ENCODE measurements around the gene ATP1B2.
A peak's percentile ranks its signal among the peaks of the same experiment; 100 is the strongest.

The ATP1B2 gene

DNA sequence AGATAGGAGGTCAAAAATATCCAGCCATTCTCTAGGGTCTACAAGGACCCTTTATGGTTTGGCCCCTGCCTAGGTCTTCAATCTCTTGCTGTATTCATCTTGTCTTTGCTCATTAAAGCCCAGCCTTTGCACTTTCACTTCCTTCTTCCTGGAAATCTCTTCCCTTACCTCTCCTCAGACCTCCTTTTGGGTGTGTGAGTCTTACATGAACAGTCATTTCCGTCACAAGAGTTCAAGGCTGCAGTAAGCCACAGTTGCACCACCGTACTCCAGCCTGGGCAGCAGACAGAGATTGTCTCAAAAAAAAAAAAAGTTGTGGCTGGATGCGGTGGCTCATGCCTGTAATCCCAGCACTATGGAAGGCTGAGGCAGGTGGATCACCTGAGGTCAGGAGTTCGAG is 6.0 kb upstream of the ATP1B2 start (continued):
- TF ChIP-seq BACH2 (CRISPR knock-in tag; IDR thresholded peaks at IDR 0.05; ENCODE audit: borderline replicate concordance) (no peak), ZNF70 (CRISPR knock-in tag; IDR thresholded peaks at IDR 0.05) (no peak), TCF4 (CRISPR knock-in tag; IDR thresholded peaks at IDR 0.05; ENCODE audit: borderline replicate concordance) (no peak)
- TF ChIP-seq, protein P1, sequence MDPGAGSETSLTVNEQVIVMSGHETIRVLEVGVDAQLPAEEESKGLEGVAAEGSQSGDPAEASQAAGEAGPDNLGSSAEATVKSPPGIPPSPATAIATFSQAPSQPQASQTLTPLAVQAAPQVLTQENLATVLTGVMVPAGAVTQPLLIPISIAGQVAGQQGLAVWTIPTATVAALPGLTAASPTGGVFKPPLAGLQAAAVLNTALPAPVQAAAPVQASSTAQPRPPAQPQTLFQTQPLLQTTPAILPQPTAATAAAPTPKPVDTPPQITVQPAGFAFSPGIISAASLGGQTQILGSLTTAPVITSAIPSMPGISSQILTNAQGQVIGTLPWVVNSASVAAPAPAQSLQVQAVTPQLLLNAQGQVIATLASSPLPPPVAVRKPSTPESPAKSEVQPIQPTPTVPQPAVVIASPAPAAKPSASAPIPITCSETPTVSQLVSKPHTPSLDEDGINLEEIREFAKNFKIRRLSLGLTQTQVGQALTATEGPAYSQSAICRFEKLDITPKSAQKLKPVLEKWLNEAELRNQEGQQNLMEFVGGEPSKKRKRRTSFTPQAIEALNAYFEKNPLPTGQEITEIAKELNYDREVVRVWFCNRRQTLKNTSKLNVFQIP (CRISPR knock-in tag; IDR thresholded peaks at IDR 0.05; ENCODE audit: borderline replicate concordance, low read depth): no peak

- ATAC-seq: no peak
- TF ChIP-seq ZNF8 (CRISPR knock-in tag; IDR thresholded peaks at IDR 0.05) (no peak), BACH2 (CRISPR knock-in tag; IDR thresholded peaks at IDR 0.05; ENCODE audit: borderline replicate concordance) (no peak)
Observed at GRCh38 chr17:7646457-7646856, 4.3 kb upstream of the ATP1B2 start.

- TF ChIP-seq CSDC2 (CRISPR knock-in tag; IDR thresholded peaks at IDR 0.05) (no peak), CREB5 (CRISPR knock-in tag; IDR thresholded peaks at IDR 0.05; ENCODE audit: low read depth) (no peak), TOX (CRISPR knock-in tag; IDR thresholded peaks at IDR 0.05; ENCODE audit: borderline replicate concordance) (no peak), CSRNP3 (CRISPR knock-in tag; IDR thresholded peaks at IDR 0.05) (no peak), ZNF8 (CRISPR knock-in tag; IDR thresholded peaks at IDR 0.05) (no peak)
- TF ChIP-seq, protein P1 (CRISPR knock-in tag; IDR thresholded peaks at IDR 0.05; ENCODE audit: borderline replicate concordance, low read depth): no peak
- ATAC-seq: no peak
Observed at GRCh38 chr17:7647018-7647417, 3.7 kb upstream of the ATP1B2 start.

GRCh38 chr17:7651097-7651664 is 455 bp downstream of the ATP1B2 start:
- peak; percentile 25 for ATAC-seq

More at GRCh38 chr17:7651097-7651664, 455 bp downstream of the ATP1B2 start:
- TF ChIP-seq ESRRG (CRISPR knock-in tag; IDR thresholded peaks at IDR 0.05) (no peak), ZFP30 (CRISPR knock-in tag; IDR thresholded peaks at IDR 0.05) (no peak), GLIS3 (CRISPR knock-in tag; IDR thresholded peaks at IDR 0.05) (no peak), ZFP3 (CRISPR knock-in tag; IDR thresholded peaks at IDR 0.05) (no peak), PATZ1 (CRISPR knock-in tag; IDR thresholded peaks at IDR 0.05; ENCODE audit: borderline replicate concordance) (no peak), CSDC2 (CRISPR knock-in tag; IDR thresholded peaks at IDR 0.05) (no peak), CSRNP3 (CRISPR knock-in tag; IDR thresholded peaks at IDR 0.05) (no peak), TCF4 (CRISPR knock-in tag; IDR thresholded peaks at IDR 0.05; ENCODE audit: borderline replicate concordance) (no peak), TOX (CRISPR knock-in tag; IDR thresholded peaks at IDR 0.05; ENCODE audit: borderline replicate concordance) (no peak), RARB (CRISPR knock-in tag; IDR thresholded peaks at IDR 0.05) (no peak), CREB5 (CRISPR knock-in tag; IDR thresholded peaks at IDR 0.05; ENCODE audit: low read depth) (no peak), ZNF8 (CRISPR knock-in tag; IDR thresholded peaks at IDR 0.05) (no peak), BACH2 (CRISPR knock-in tag; IDR thresholded peaks at IDR 0.05; ENCODE audit: borderline replicate concordance) (no peak), OSR1 (CRISPR knock-in tag; IDR thresholded peaks at IDR 0.05) (no peak), ARNTL (CRISPR knock-in tag; IDR thresholded peaks at IDR 0.05; ENCODE audit: borderline replicate concordance, low read depth) (no peak), ISL1 (CRISPR knock-in tag; IDR thresholded peaks at IDR 0.05) (no peak), PPARA (CRISPR knock-in tag; IDR thresholded peaks at IDR 0.05; ENCODE audit: borderline replicate concordance) (no peak), ZC3H10 (CRISPR knock-in tag; IDR thresholded peaks at IDR 0.05) (no peak), ZNF70 (CRISPR knock-in tag; IDR thresholded peaks at IDR 0.05) (no peak)
- TF ChIP-seq, protein P1 (CRISPR knock-in tag; IDR thresholded peaks at IDR 0.05; ENCODE audit: borderline replicate concordance, low read depth): no peak

All from SK-N-SH treated with all-trans-retinoic acid at 6 μM for 48 hours (cell line).